GM19023 (cell line): ENCODE measurements around the gene SLC6A1.

Experiments used
- ATAC-seq: cut with Tn5 transposase; IDR thresholded peaks from one replicate; pipeline ENCODE4 v1.9.1; 2021; ENCODE audit warnings: mild to moderate bottlenecking, moderate library complexity; ENCODE audit not compliant: unreplicated experiment

Gene SLC6A1

DNA sequence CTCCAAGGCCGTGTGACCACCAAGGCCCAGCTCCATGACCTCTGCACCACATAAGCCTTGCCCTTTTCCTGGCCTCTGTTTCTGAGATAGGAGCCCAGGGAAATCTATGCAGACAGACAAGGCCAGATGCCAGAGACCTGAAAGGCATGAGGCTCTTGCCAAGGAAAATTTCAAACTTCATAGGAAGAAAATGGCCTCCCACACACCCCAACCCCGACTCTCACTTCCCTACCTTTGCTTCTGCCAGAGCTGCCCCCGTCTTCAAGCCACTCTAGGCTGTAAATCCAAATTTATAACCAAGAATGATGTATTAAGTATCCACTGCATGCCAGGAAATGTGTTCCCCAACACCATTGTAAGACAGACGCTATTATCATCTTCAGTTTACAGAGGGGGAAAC lies 96.3 kb downstream of the SLC6A1 start:
- no peak for ATAC-seq
